ENCODE data around the gene UBE2A. TPM values are rescaled to one million over a fixed set of nuclear protein-coding genes. Genes with fewer than 3 reads are reported as not detected.
A peak's percentile ranks its signal among the peaks of the same experiment; 100 is the strongest.

Gene UBE2A
- total RNA-seq, 1 experiment from 2014 or later: 30.3 TPM

DNA sequence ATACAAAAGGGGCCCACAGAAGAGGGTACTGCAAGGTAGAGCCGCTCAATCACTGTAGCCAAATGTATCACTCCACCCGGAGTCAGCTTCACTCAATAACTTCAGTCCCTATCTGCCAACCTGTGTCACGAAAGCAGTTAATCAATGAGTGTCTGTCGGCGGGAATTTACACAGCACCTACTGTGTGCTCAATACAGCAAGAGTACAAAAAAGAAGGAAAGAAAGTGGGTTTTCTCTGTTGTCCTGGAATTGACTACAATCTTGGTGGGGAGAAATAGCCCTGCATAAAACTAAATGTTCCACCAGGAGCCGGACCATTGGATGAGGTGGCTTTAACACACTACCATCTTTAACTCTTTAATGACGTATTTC lies 32.6 kb downstream of the UBE2A start:
- no peak for DNase-seq (ENCODE audit: low spot score)

DNA sequence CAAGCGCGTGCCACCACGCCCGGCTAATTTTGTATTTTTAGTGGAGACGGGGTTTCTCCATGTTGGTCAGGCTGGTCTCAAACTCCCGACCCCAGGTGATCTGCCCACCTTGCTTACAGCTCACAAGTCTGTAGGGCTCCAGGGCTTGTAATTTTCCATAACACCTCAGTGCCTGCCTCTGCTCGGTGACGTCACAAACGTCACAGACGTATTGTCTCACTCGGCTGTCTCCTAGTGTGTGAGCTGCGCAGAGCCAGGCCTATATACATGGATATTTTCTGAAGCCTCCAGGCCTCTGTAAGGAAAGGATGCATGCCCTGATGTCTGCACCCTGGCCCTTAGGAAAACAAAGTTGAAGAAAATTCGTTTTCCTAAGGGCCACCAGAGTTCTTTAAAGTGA lies 40.4 kb downstream of the UBE2A start:
- no peak for DNase-seq (ENCODE audit: low spot score)

GRCh38 chrX:119617517-119618164 lies 43.3 kb downstream of the UBE2A start:
- DNase-seq (ENCODE audit: low spot score): no peak

DNA sequence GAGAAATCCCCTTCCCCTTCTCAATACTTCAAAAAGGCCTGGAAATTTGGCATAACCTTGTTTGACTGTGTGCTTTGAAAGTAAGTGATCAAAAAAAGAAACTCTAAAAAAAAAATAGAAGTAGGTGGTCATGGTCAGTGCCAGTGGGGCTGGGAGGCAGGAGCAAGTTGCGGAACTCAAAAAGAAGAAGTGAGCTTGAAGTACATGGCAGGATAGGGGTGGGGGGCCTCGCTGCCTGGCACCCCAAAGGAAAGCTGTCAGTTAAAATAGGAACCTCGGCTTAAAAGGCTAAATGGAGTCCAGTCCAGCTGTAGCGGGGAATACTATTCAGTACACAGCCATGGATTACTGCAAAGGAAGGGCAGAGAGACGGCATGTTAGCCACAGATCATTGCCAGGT lies 44.1 kb downstream of the UBE2A start:
- DNase-seq (ENCODE audit: low spot score): no peak

DNA sequence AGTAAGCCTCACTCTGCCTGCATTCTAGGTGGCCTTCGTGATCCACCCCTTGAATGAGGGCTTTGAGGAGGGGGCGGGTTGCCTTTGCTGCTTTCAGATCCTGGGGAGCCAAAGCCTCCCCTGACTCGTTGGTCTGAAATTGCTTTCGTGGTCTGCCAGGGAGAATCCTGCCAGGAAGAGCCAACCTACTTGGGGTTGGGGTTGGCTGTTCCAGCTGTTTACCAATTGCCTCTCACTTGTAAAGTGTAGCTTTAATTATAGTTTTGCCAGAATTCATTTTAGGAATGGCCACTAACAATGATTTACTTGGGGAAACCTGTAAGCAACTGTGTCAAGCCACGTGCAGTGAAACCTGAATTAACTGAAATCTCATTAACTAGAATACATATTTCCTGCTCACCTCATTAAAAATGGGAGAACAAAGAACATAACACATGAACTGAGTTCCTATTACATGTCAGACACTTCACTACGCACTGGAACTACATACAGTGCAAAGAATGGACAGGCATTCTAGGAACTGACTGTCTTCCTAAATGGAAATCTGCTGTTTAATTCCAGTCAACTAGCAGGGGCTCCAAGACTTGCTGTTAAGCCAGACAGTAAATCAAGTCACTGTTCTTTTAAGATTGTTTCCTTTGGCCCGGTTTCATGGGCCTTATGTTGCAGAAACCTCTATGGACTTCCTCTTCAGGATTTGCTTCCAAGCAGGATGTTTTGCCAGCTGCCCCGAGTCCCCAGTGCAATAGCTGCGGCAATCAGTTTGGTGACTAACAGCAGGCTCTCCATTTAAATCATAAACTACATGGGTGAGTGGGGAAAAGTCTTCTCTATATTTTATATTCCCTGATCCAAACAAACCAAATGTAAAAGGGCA lies 48.2 kb downstream of the UBE2A start:
- peak; percentile 22 for DNase-seq (ENCODE audit: low spot score)

GRCh38 chrX:119624417-119624816 lies 50.1 kb downstream of the UBE2A start:
- DNase-seq (ENCODE audit: low spot score): no peak

DNA sequence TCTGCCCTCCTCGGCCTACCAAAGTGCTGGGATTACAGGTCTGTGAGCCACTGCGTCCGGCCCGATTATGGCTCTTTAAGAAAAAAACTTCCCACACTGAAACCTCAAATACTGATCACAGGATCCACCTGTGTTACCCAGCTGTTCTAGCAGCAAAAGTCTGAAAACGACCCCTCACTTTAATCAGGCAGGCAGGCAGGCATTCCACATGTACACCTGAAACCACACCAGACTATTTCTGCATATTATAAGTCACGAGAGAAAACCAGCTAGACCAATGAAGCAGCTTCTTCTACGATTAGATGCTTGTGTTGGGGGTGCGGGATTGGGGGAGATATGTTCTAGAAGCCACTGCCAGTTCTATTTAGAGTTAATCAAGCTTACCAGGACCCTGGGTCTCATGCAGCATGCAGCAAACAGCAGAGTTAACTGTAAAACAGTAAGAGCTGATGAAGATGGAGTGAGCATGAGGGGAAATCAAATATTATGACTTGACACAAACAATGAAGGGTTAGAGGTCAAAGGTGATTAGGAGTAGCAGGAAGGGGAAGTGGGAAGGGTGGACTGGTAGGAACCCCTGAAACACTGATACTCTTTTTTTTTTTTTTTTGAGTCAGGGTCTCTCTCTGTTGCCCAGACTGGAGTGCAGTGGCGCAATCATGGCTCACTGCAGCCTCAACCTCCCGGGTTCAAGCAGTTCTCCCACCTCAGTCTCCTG lies 50.7 kb downstream of the UBE2A start:
- DNase-seq (ENCODE audit: low spot score): no peak

DNA sequence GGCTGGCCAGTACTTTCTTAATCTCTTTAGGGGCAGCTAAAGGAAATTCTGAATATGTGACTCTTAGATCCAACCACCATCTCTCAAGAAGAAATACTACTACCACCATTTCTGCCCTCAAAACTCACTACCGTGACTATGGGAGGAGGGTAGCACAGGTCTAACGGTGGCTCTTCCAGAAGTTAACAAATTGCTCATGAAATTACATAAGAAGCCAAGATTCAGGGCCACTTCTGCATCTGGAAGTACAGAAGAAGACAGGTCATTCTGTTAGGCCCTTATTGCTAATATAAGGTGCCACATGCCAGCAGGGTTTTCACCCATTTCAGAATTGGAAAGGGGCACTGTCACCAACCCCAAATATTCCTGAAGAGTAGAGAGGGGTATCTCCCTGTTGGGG lies 51.5 kb downstream of the UBE2A start:
- no peak for DNase-seq (ENCODE audit: low spot score)

Other genes starting within 250 kb of the UBE2A start
- 13.2 and 14.9 TPM in 2 replicates for gene SLC25A43, start 175.2 kb upstream of the UBE2A start, total RNA-seq (2014; rRNA removed; shearing (Covaris generic))
- 161 and 176 TPM in 2 replicates for gene SLC25A5, start 106.1 kb upstream of the UBE2A start, total RNA-seq (2014; rRNA removed; shearing (Covaris generic))
- 33.0 and 39.8 TPM in 2 replicates for gene STEEP1, start 9.2 kb upstream of the UBE2A start, total RNA-seq (2014; rRNA removed; shearing (Covaris generic))
- gene NKRF, start 31.9 kb downstream of the UBE2A start, total RNA-seq (2014; rRNA removed; shearing (Covaris generic)): 2.7 and 3.5 TPM in 2 replicates
- gene SEPTIN6, start 118.6 kb downstream of the UBE2A start, total RNA-seq (2014; rRNA removed; shearing (Covaris generic)): 13.9 and 15.3 TPM in 2 replicates
- gene SOWAHD, start 184.0 kb downstream of the UBE2A start, total RNA-seq (2014; rRNA removed; shearing (Covaris generic)): 0.72 TPM in 1 of 2 replicates, not detected in the other
- gene RPL39, start 217.1 kb downstream of the UBE2A start, total RNA-seq (2014; rRNA removed; shearing (Covaris generic)): 1,038 and 3,069 TPM in 2 replicates